Measurements from ENCODE around the gene PTX3. TPM values are rescaled to one million over a fixed set of nuclear protein-coding genes. Genes with fewer than 3 reads are reported as not detected.

PTX3 gene
- polyA plus RNA-seq, result 0.92 TPM in 1 of 2 replicates, not detected in the other

GRCh38 chr3:157436583-157437291 is at the start of gene PTX3:
Gene PTX3, plus strand, starts transcription at chr3:157436850. Its CDS starts 84 bp downstream, at chr3:157436934.

Other genes with a start within 250 kb of the PTX3 start
- 0.32 TPM in 1 of 2 replicates, not detected in the other for gene VEPH1, start 66.6 kb downstream of the PTX3 start, polyA plus RNA-seq